ENCODE measurements around the gene LAMA2. TPM values are rescaled to one million over a fixed set of nuclear protein-coding genes. Genes with fewer than 3 reads are reported as not detected.

The LAMA2 gene, protein sequence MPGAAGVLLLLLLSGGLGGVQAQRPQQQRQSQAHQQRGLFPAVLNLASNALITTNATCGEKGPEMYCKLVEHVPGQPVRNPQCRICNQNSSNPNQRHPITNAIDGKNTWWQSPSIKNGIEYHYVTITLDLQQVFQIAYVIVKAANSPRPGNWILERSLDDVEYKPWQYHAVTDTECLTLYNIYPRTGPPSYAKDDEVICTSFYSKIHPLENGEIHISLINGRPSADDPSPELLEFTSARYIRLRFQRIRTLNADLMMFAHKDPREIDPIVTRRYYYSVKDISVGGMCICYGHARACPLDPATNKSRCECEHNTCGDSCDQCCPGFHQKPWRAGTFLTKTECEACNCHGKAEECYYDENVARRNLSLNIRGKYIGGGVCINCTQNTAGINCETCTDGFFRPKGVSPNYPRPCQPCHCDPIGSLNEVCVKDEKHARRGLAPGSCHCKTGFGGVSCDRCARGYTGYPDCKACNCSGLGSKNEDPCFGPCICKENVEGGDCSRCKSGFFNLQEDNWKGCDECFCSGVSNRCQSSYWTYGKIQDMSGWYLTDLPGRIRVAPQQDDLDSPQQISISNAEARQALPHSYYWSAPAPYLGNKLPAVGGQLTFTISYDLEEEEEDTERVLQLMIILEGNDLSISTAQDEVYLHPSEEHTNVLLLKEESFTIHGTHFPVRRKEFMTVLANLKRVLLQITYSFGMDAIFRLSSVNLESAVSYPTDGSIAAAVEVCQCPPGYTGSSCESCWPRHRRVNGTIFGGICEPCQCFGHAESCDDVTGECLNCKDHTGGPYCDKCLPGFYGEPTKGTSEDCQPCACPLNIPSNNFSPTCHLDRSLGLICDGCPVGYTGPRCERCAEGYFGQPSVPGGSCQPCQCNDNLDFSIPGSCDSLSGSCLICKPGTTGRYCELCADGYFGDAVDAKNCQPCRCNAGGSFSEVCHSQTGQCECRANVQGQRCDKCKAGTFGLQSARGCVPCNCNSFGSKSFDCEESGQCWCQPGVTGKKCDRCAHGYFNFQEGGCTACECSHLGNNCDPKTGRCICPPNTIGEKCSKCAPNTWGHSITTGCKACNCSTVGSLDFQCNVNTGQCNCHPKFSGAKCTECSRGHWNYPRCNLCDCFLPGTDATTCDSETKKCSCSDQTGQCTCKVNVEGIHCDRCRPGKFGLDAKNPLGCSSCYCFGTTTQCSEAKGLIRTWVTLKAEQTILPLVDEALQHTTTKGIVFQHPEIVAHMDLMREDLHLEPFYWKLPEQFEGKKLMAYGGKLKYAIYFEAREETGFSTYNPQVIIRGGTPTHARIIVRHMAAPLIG (N-terminal part only)
- 10 to 100 TPM; 28.8 to 67.6 (median 54.6) TPM for polyA plus RNA-seq (ENCODE audit: insufficient read depth in 1 of 5, insufficient read length in 5 of 5, low replicate concordance in 1 of 5)
- long read RNA-seq, donor 1, partial matches to known transcripts, result 25 of 25 reads
- long read RNA-seq, donor 1, other reads (novel, unspliced or antisense), result 0 of 25 reads
- long read RNA-seq, donor 2, partial matches to known transcripts, result 27 of 27 reads
- long read RNA-seq, donor 2, other reads (novel, unspliced or antisense), result 0 of 27 reads
- long read RNA-seq, donor 3, partial matches to known transcripts, result 35 of 35 reads
- long read RNA-seq, donor 3, other reads (novel, unspliced or antisense), result 0 of 35 reads
- long read RNA-seq, donor 4, partial matches to known transcripts, result 17 of 17 reads
- long read RNA-seq, donor 4, other reads (novel, unspliced or antisense), result 0 of 17 reads
- long read RNA-seq, donor 5, partial matches to known transcripts, result 137 of 146 reads
- long read RNA-seq, donor 5, other reads (novel, unspliced or antisense), result 9 of 146 reads
- long read RNA-seq, donor 6, partial matches to known transcripts, result 33 of 33 reads
- long read RNA-seq, donor 6, other reads (novel, unspliced or antisense), result 0 of 33 reads
- long read RNA-seq, donor 7, partial matches to known transcripts, result 19 of 19 reads
- long read RNA-seq, donor 7, other reads (novel, unspliced or antisense), result 0 of 19 reads
- long read RNA-seq, donor 8, partial matches to known transcripts, result 13 of 13 reads
- long read RNA-seq, donor 8, other reads (novel, unspliced or antisense), result 0 of 13 reads

DNA sequence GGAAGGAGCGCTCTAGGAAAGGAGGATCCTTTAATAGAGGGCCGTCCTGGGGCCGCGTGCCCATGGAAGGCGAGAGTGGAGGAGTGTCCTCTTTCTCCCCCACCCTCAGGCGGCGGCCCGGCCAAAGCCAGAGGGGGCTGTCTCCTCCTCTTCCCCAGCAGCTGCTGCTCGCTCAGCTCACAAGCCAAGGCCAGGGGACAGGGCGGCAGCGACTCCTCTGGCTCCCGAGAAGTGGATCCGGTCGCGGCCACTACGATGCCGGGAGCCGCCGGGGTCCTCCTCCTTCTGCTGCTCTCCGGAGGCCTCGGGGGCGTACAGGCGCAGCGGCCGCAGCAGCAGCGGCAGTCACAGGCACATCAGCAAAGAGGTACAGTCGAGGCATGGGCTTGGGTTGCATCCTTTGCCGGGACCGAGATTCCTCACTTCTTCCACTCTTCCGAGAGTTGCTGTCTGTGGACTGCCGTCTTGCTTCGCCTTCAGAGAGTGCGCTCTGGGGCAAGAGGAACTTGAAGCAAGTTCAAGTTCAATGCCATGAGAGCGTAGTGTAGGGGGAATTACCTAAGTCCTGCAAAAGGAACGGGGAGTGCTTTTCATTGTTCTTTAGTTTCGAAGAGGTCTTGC, at the start of gene LAMA2:
Gene LAMA2 (plus strand): TSS at position 148 of the 621 bp plus-strand sequence. CDS start 108 bp downstream, at position 256.
- DNase-seq, result peak; percentile 86 to 87

DNA sequence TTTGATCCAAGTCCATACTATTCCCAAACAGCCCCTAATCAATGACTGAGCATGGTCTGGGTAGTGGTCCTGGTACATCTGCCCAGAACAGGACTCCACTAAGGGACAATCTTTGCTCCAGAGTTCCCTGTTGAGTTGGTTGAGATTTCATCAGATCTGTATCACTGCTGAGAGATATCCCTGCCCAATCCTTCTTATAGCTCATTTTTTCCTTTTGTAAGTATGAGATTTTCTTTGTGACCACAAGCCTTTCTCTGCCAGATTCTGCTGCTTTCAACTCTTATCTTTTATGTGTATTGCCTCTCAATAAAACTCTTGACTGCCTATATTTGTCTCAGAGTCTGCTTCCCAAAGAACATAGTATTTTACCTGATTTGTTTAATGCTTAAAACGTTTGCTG, 46.2 kb upstream of the LAMA2 start:
- no peak for DNase-seq

DNA sequence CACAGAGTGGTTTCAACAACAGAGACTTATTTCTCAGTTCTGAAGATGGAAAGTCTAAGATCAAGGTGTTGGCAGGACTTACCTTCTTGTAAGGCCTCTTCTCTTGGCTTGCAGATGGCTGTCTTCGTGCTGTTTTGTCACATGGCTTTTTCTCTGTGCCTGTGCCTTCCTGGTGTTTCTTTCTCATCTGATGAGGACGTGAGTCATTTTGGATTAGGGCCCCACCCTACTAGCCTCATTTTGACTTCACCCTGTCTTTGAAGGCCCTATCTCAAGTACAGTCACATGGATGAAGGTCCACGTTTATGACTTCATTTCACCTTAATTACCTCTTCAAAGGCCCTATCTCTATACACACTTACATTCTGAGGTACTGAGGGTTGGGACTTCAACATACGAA, 41.4 kb upstream of the LAMA2 start:
- DNase-seq, result no peak

DNA sequence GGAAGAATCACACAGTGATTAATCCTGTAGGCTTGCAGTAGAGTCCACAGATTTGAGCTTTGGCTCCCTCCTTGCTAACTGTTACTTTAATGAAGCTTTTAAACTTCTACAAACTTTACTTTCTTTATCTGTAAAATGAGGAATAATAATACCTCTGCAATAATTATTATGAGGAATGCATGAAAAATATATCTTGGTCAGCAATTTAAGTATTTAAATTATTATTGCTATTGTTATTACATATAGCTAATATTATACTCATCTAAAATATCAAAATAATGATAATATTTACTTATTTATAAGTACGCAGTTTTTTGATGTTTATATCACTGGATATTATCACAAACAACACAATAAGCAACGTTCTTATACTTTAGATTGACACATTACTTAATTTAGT, 38.3 kb upstream of the LAMA2 start:
- DNase-seq, result no peak

DNA sequence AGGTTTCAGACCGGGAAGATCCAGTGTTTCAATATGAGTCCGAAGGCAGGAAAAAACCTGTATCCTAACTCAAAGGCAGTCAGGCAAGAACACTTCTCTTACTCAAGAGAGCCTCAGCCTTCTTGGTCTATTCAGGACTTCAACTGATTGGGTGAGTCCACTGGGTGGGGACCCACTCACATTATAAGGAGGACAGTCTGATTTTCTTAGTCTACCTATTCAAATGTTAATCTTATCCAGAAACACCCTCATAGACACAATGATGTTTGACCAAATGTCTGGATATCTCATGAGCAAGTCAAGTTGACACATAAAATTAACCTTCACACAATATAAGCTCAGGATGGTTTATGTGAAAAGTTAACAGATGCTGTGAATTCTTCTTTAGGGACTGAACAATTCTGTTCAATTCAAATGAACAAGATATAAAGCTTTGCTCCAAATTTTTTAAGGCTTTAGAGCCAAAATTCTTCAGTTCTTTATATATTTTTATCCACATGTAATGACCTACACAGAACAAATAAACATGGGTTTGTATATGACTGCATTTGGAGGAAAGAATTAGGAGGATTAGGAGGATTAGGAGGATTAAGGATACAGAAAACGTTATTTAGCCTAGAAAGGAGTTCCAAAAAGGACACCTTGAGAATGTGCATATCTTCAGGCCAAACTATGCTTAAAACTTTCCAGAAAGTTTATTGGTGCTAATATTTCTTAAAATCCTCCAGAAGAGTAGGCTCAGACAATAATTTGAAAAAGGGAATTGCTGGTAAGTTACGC, 35.3 kb upstream of the LAMA2 start:
- DNase-seq, result no peak

DNA sequence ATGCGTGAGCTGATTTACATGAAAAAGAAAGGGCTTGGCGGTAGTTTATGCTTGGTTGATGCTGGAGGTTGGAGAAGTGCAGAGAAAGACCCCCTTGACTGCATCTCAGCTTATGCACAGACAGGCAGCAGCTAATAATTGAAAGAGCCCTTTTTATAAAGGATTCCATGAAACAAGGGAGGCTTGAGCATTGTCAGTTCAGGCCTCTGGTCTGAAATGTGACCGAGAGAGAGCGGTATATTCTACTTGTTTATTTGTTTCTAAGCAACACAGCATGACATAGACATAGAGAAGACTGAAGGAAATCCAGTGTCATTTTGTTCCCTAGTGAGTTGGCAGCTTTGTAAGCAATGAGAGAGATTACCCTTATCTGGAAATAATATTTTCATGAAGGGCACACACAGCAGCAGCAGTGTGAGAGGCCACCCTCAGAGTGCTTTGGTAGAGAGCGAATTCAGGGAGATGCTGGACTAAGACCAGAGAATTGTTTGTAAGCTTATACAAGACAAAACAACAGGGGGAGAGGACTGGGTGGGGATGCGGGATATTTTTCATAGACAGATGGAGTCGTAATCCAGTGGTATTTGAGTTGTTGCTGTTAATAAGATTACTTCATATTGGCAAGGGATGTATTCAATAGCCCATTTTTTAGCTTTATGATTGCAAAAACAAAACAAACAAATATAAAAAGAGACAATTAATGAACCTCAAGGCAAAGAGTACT, 34.6 kb upstream of the LAMA2 start:
- DNase-seq, result peak; percentile 16 to 37

DNA sequence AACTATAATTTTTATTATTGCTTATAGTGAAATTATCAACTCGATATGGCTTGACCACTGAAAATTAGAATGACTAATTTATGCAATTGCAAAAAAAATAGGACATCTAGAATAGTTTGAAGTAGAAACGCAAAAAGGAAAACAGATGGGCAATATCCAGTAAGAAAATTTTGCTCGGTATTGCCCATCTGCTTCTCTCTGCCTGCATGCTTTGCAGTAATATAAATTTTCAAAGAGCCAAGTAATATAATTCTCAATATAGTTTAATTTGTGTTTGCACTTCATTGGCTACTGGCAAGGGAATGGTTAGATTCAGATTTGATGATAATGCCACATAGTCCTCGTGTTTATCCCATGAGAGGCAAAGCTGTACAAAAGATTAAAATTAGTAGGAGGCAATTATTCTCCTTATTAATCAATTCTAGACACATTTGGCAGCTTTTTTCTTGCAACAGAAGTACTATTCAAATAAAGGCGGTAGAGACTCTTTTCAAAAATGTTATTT, 27.3 kb upstream of the LAMA2 start:
- DNase-seq, result peak; percentile 13 to 21

DNA sequence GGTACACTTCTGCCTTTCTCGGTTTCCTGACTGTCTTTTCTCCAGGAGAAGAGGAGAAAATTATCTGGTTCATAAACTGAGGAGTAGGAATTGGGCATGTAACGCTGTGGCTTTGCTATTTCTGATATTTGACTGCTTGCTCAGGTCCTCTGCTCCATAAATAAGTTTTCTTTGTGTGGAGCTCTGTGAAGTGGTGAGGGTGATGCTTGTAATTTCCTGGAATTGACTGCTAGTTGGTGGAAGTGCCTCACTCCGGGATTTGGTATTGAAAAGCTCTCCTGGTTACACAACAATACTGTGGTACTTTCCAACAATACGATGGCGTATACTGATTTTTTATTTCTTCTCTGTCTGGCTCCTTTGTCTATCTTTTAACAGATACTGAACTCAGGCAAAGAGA, 25.1 kb upstream of the LAMA2 start:
- DNase-seq, result no peak

DNA sequence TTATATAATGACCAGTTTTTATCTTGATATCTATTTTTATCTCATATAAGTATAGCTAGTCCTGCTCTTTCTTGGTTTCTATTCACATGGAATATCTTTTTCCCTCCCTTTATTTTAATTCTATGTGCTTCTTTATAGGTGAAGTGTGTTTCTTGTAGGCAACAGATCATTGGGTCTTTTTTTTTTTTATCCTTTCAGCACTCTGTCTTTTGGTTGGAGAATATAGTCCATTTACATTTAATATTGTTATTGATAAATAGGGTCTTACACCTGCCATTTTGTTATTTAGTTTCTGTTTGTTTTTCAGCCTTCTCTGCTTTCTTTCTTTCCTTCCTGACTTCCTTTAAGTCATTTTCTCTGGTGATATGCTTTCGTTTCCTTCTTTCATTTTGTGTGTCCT, 22.2 kb upstream of the LAMA2 start:
- DNase-seq, result no peak

DNA sequence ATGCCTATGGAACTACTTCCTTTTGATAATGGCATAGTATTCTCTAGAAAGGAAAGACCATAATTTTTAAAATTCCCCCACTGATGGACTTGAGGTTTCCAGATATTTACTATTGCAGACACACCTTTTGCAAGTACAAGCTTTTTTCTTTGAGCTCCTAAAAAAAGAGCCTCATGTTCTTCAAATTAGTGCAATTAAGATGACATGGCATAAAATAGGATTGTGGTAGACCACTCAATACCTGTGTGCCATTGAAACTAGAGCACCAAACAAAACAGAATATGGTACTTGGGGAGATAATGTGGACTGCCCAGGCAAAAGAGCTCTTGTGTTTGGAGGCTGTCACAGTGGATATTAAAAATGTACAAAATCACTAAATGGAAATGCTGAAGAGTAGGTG, 19.0 kb upstream of the LAMA2 start:
- DNase-seq, result no peak

DNA sequence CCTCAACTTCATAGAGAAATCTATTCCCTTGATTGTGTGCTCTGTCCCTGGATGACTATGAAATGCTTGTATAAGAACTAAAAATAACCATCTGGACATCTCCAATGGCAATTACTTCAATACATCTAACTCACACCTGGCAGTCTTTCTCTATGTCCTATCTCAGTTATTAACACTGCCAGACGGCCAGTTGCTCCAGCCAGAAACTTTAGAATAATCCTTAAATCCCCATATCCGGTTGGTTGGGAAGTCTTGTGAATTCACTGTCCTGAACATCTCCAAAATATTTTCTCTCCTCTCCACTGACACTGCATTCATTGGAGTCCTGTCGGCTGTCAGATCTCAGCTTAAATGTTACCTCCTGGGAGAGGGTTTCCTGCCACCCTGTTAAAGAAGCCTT, 12.2 kb upstream of the LAMA2 start:
- DNase-seq, result no peak

DNA sequence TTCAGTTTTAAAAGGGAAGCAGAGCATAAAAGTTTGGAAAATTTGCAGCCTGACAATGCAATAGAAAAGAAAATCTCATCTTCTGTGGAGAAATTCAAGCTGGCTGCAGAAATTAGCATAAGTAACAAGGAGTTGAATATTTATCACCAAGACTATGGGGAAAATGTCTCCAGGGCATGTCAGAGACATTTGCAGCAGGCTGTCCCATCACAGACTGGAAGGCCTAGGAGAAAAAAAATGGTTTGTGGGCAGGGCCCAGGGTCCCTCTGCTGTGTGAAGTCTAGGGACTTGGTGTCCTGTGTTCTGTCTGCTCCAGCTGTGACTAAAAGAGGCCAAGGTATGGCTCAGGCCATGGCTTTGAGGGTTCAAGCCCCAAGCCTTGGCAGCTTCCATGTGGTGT, 8.1 kb upstream of the LAMA2 start:
- DNase-seq, result no peak

DNA sequence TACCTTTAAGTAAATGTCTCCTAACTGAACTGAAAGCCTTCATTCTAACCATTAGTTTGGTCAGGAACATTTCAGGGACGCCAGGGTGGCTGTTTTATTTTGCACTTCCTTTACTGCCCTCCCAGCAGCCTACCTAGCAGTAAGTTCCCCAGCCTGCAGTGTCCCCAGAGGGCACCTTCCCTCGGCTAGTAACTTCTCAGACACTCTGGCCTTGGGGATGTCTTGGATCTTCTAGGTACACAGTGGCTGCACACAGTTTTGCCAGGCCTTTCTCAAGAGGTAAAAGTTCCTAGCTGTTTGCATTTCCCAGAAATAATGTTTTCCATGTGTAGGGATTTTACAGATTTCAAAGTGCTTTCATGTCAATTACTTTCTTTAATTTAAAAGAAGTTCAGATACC, 378 bp upstream of the LAMA2 start:
- no peak for DNase-seq

DNA sequence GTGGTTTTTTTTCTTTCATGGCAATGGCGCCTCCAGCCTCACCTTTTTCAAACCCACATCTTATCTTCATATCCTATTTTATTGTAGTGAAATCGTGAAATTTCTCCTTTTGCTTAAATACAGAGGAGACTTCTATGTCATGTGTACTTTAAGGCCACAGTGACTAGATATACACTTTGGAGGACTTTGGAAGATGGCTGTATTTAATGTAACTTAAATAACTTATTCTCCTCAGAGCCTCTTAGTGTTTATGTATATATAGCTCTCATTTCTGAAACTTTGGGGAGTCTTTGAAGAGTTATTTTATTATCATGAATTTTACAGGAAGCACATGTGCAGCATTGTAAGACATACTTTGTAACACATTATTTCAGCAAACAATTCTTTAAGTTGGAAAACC, 968 bp downstream of the LAMA2 start:
- DNase-seq, result peak in 1 of 2 donors; percentile 12

DNA sequence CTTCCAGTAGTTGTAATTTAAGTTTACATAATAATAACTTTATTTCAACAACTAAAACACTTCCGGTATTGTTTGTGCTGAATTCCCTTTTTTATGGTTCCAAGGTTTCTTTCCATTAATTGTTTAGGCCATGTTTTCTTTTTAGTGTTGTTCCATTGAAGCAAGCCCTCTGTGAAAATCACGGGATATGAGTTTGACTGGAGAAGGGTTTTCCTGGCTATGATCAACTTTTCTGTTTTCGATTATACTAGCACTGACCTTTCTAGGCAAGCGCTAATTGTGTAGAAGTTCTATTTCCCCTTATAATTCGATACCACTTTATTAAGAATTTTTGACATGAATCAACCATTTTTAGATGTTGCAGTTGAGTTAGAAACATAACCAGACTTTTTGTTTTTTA, 2.4 kb downstream of the LAMA2 start:
- DNase-seq, result no peak

DNA sequence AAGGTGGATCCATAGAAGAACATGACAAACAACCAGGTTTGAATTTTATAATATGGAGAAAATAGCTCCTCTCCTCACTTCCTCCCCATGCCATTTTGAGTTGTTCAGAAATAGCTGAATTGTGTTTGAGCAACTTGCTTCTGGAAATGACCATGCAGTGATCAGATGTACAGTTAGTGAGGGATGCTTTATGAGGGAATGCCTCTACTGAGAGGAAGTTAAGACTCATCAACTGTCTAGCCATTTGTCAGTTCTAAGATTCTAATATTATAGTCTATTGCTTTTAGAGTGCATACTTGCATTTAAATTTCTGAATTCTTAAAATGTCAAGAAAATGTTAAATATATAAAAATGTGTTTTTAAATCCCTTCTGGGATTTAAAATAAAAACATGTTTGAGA, 3.8 kb downstream of the LAMA2 start:
- no peak for DNase-seq

DNA sequence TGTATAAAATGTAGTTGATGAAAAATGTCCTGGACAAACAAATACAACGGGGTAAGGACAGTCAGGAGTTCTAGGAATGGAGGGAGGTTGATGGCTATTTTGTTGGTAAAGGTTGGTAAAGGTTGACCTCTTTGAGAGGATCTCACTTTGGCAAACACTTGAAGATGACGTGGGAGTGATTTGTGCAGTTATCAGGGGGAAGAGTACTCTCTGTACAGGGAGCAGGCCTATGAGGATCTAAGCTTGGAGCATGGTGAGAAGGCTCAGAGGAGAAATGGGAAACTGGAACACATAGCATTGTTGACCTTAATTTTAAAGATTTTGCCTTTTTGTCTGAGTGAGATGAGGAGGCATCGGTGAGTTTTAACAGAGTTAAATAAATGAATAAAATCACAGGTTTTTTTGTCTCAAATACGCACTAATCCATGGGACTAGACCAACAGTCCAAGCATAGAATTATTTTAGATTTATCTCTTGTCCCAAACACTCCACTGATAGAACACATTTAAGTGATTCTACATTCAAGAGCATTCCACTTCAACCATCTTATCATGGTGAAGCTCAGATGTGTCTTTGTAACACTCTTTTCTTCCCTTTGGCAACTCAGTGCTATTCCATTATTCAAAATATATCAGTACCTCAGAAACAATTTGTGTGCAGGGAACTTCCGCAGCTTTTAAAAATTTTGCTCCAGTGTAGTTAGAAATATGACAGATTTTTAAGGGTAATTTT, 5.7 kb downstream of the LAMA2 start:
- no peak for DNase-seq

All from right lung (tissue), 10 donors.